Uterus (tissue), 4 donors: ENCODE data around the gene RNASEH1. TPM values are rescaled to one million over a fixed set of nuclear protein-coding genes. Genes with fewer than 3 reads are reported as not detected.

Source experiments
- DNase-seq, 2 donors: peaks; one replicate each; pipeline ENCODE4 v3.0.0-alpha.2; 2019 to 2020
- H3K27ac ChIP-seq, 2 donors: fragments of 200-600 bp; sonication (generic); 1 replicate in 1 of 2; 2 replicates in 1 of 2; pipeline ENCODE4 v1.5.1; 2016 to 2018
- H3K27me3 ChIP-seq, 2 donors: fragments of 200-600 bp; sonication (generic); one replicate each; pipeline ENCODE4 v1.5.1; 2018 to 2019; ENCODE audit warnings: control low read depth in 1 of 2
- H3K36me3 ChIP-seq, 2 donors: fragments of 200-600 bp; sonication (generic); one replicate each; pipeline ENCODE4 v1.5.1; 2019; ENCODE audit warnings: control low read depth in 1 of 2
- H3K4me1 ChIP-seq, 2 donors: fragments of 200-600 bp; sonication (generic); one replicate each; pipeline ENCODE4 v1.5.1; 2018 to 2019; ENCODE audit warnings: control low read depth in 1 of 2
- H3K4me3 ChIP-seq, 2 donors: fragments of 200-600 bp; sonication (generic); 1 replicate in 1 of 2; 2 replicates in 1 of 2; pipeline ENCODE4 v1.5.1; 2018 to 2019; ENCODE audit warnings: mild to moderate bottlenecking in 1 of 2
- H3K9me3 ChIP-seq, 2 donors: fragments of 200-600 bp; sonication (generic); one replicate each; pipeline ENCODE4 v1.5.1; 2019; ENCODE audit warnings: control low read depth in 1 of 2
- CTCF ChIP-seq, 4 experiments: fragments of 200-600 bp in 2 of 4; fragments of 450-650 bp in 2 of 4; sonication (generic) in 2 of 4; IDR thresholded peaks; one replicate each; pipeline ENCODE4 v1.5.1; 2016 to 2019; ENCODE audit warnings: antibody characterized with exemption in 4 of 4, mild to moderate bottlenecking in 2 of 4, moderate library complexity in 1 of 4
- POLR2A ChIP-seq, 2 donors: fragments of 450-650 bp; IDR thresholded peaks; one replicate each; pipeline ENCODE4 v1.6.1; 2016; ENCODE audit warnings: antibody characterized with exemption in 2 of 2, mild to moderate bottlenecking in 1 of 2, moderate library complexity in 1 of 2
- intact Hi-C: fragments of 100-400 bp; cut with DNase I; formaldehyde crosslinking; loops from one replicate; pipeline ENCODE4 v1.15.1; 2023; ENCODE audit warnings: low total_unique reads
- total RNA-seq, 4 donors: library from RNA; depleted of rRNA in 3 of 4; stranded (reverse); fragments of >200 nt in 3 of 4; gene quantifications; one replicate each; pipeline versions ENCODE4 v1.1.0 to v1.2.4, GENCODE V29; 2014 to 2023
- donor health status: DM: yes; HTN: yes; CAD: no.

Gene RNASEH1
- total RNA-seq, 4 donors from 2014 or later, result 4.1 to 28.6 (median 15.2) TPM

DNA sequence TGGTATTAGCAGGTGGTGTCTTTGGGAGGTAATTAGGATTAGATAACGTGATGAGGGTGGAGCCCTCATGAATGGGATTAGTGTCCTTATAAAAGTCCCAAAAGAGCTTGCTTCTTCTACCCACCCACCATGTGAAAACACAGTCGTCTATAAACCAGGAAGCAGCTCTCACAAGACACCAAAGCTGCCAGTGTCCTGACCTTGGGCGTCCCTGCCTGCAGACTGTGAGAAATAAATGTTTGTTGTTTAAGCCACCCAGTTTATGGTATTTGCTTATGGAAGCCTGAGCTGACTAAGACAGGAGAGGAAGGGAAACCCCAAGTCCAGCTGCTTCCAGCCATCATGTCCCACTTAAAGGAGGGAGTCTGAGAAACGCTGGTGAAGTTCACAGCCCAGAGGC, 52.4 kb downstream of the RNASEH1 start:
- Histone ChIP-seq H3K27me3 (no peaks in the 10 kb centered on the region), H3K4me3 (no peak overlapping the region), H3K27ac (no peak overlapping the region), H3K9me3 (no peaks in the 10 kb centered on the region), H3K4me1 (no peaks in the 10 kb centered on the region), H3K36me3 (no peaks in the 10 kb centered on the region)
- intact Hi-C loops, result no loop called here
- TF ChIP-seq POLR2A (IDR thresholded peaks at IDR 0.05), result no peak
- no peak for DNase-seq

DNA sequence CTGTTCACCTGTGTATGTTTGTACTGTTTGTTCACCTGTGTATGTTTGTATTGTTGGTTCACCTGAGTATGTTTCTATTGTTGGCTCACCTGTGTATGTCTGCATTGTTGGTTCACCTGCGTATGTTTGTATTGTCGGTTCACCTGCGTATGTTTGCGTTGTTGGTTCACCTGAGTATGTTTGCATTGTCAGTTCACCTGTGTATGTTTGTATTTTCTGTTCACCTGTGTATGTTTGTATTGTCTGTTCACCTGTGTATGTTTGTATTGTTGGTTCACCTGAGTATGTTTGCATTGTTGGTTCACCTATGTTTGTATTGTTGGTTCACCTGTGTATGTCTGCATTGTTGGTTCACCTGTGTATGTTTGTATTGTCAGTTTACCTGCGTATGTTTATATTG, 53.4 kb downstream of the RNASEH1 start:
- Histone ChIP-seq H3K27ac (no peak overlapping the region), H3K4me3 (no peak overlapping the region), H3K36me3 (no peaks in the 10 kb centered on the region), H3K4me1 (no peaks in the 10 kb centered on the region), H3K9me3 (no peaks in the 10 kb centered on the region), H3K27me3 (no peaks in the 10 kb centered on the region)
- intact Hi-C loops, result no loop called here
- DNase-seq, result no peak
- TF ChIP-seq CTCF (IDR thresholded peaks at IDR 0.05) (no peak), POLR2A (IDR thresholded peaks at IDR 0.05) (no peak)

GRCh38 chr2:3503483-3503882, 54.6 kb downstream of the RNASEH1 start:
- peak in 1 of 2 donors; percentile 7 for DNase-seq
- Histone ChIP-seq H3K4me1 (no peaks in the 10 kb centered on the region), H3K9me3 (no peaks in the 10 kb centered on the region), H3K36me3 (no peaks in the 10 kb centered on the region), H3K4me3 (no peak overlapping the region), H3K27me3 (no peaks in the 10 kb centered on the region), H3K27ac (no peak overlapping the region)
- intact Hi-C loops, result no loop called here
- TF ChIP-seq CTCF (IDR thresholded peaks at IDR 0.05), result no peak
- TF ChIP-seq POLR2A (IDR thresholded peaks at IDR 0.05), result no peak

- Histone ChIP-seq H3K27ac (no peak overlapping the region), H3K36me3 (no peaks in the 10 kb centered on the region), H3K4me3 (no peak overlapping the region), H3K9me3 (no peaks in the 10 kb centered on the region), H3K4me1 (no peaks in the 10 kb centered on the region), H3K27me3 (no peaks in the 10 kb centered on the region)
- TF ChIP-seq POLR2A (IDR thresholded peaks at IDR 0.05) (no peak), CTCF (IDR thresholded peaks at IDR 0.05) (no peak)
- DNase-seq, result peak in 1 of 2 donors; percentile 4
- intact Hi-C loops, result no loop called here
These were observed 55.1 kb downstream of the RNASEH1 start for GRCh38 chr2:3503046-3503445.

- intact Hi-C loops, result no loop called here
- Histone ChIP-seq H3K36me3 (no peaks in the 10 kb centered on the region), H3K4me1 (no peaks in the 10 kb centered on the region), H3K4me3 (no peak overlapping the region), H3K9me3 (no peaks in the 10 kb centered on the region), H3K27ac (no peak overlapping the region), H3K27me3 (no peaks in the 10 kb centered on the region)
- peak in 1 of 2 donors; percentile 10 for DNase-seq
- TF ChIP-seq CTCF (IDR thresholded peaks at IDR 0.05) (no peak), POLR2A (IDR thresholded peaks at IDR 0.05) (no peak)
These were observed 57.7 kb downstream of the RNASEH1 start for GRCh38 chr2:3500326-3500899.
